T-helper 1 cell treated with Interleukin-12 subunit alpha and Interleukin-12 subunit beta and Interleukin-4 antibody, amounts not matched to agents 30 μg/mL and 1 μg/mL, for 36 hours (primary cell): Measurements from ENCODE around the gene SEC14L5.

ENCODE experiments used
- H3K27ac Mint-ChIP-seq: one replicate; pipeline ENCODE4 v1.8.0; 2021; ENCODE audit warnings: mild to moderate bottlenecking, mixed read lengths
- H3K27me3 Mint-ChIP-seq: one replicate; pipeline ENCODE4 v1.8.0; 2021; ENCODE audit warnings: low read depth, mixed read lengths
- H3K36me3 Mint-ChIP-seq: one replicate; pipeline ENCODE4 v1.8.0; 2021; ENCODE audit warnings: low read depth, mixed read lengths
- H3K4me1 Mint-ChIP-seq: one replicate; pipeline ENCODE4 v1.8.0; 2021; ENCODE audit warnings: low read depth, mixed read lengths
- H3K4me3 Mint-ChIP-seq: one replicate; pipeline ENCODE4 v1.8.0; 2021; ENCODE audit warnings: mild to moderate bottlenecking, moderate library complexity, mixed read lengths
- H3K9me3 Mint-ChIP-seq: one replicate; pipeline ENCODE4 v1.8.0; 2021; ENCODE audit warnings: mixed read lengths

SEC14L5 gene

GRCh38 chr16:5016967-5017677, 59.0 kb downstream of the SEC14L5 start:
- Mint-ChIP-seq H3K4me1 (no peaks in the 10 kb centered on the region), H3K36me3 (no peaks in the 10 kb centered on the region), H3K9me3 (no peaks in the 10 kb centered on the region), H3K27ac (no peak overlapping the region), H3K27me3 (no peaks in the 10 kb centered on the region), H3K4me3 (no peak overlapping the region)

- Mint-ChIP-seq H3K27me3 (no peaks in the 10 kb centered on the region), H3K36me3 (no peaks in the 10 kb centered on the region), H3K4me3 (no peak overlapping the region), H3K9me3 (no peaks in the 10 kb centered on the region), H3K27ac (no peak overlapping the region), H3K4me1 (no peaks in the 10 kb centered on the region)
Measured at GRCh38 chr16:5017678-5017969, 59.5 kb downstream of the SEC14L5 start.

- no peaks in the 10 kb centered on the region for H3K4me1 Mint-ChIP-seq
- no peaks in the 10 kb centered on the region for H3K27me3 Mint-ChIP-seq
- no peaks in the 10 kb centered on the region for H3K36me3 Mint-ChIP-seq
- no peak overlapping the region for H3K4me3 Mint-ChIP-seq
- H3K9me3 Mint-ChIP-seq, result no peaks in the 10 kb centered on the region
- H3K27ac Mint-ChIP-seq, result no peak overlapping the region
Measured at GRCh38 chr16:5018793-5019192, 60.7 kb downstream of the SEC14L5 start.

GRCh38 chr16:5019775-5020174, 61.6 kb downstream of the SEC14L5 start:
- Mint-ChIP-seq H3K4me1 (no peaks in the 10 kb centered on the region), H3K27me3 (no peaks in the 10 kb centered on the region), H3K36me3 (no peaks in the 10 kb centered on the region)

GRCh38 chr16:5020551-5020950, 62.4 kb downstream of the SEC14L5 start:
- no peaks in the 10 kb centered on the region for H3K9me3 Mint-ChIP-seq
- H3K4me3 Mint-ChIP-seq, result no peak overlapping the region

More at GRCh38 chr16:5019775-5020174, 61.6 kb downstream of the SEC14L5 start:
- Mint-ChIP-seq H3K27ac (no peak overlapping the region), H3K4me3 (no peak overlapping the region), H3K9me3 (no peaks in the 10 kb centered on the region)

GRCh38 chr16:5022521-5022920, 64.4 kb downstream of the SEC14L5 start:
- Mint-ChIP-seq H3K27ac (no peak overlapping the region), H3K9me3 (no peaks in the 10 kb centered on the region), H3K4me1 (no peaks in the 10 kb centered on the region), H3K36me3 (no peaks in the 10 kb centered on the region), H3K27me3 (no peaks in the 10 kb centered on the region), H3K4me3 (no peak overlapping the region)

More at GRCh38 chr16:5020551-5020950, 62.4 kb downstream of the SEC14L5 start:
- Mint-ChIP-seq H3K36me3 (no peaks in the 10 kb centered on the region), H3K27ac (no peak overlapping the region), H3K27me3 (no peaks in the 10 kb centered on the region), H3K4me1 (no peaks in the 10 kb centered on the region)

GRCh38 chr16:5024632-5025031, 66.5 kb downstream of the SEC14L5 start:
- H3K27me3 Mint-ChIP-seq, result no peaks in the 10 kb centered on the region
- H3K4me1 Mint-ChIP-seq, result no peaks in the 10 kb centered on the region
- no peaks in the 10 kb centered on the region for H3K9me3 Mint-ChIP-seq
- H3K27ac Mint-ChIP-seq, result no peak overlapping the region
- no peaks in the 10 kb centered on the region for H3K36me3 Mint-ChIP-seq
- no peak overlapping the region for H3K4me3 Mint-ChIP-seq

GRCh38 chr16:5025171-5025632, 67.1 kb downstream of the SEC14L5 start:
- no peak overlapping the region for H3K27ac Mint-ChIP-seq
- H3K9me3 Mint-ChIP-seq, result no peaks in the 10 kb centered on the region
- no peaks in the 10 kb centered on the region for H3K4me1 Mint-ChIP-seq
- no peaks in the 10 kb centered on the region for H3K27me3 Mint-ChIP-seq
- no peaks in the 10 kb centered on the region for H3K36me3 Mint-ChIP-seq
- no peak overlapping the region for H3K4me3 Mint-ChIP-seq

GRCh38 chr16:5026664-5027063, 68.5 kb downstream of the SEC14L5 start:
- H3K27ac Mint-ChIP-seq, result no peak overlapping the region
- H3K36me3 Mint-ChIP-seq, result no peaks in the 10 kb centered on the region
- no peaks in the 10 kb centered on the region for H3K9me3 Mint-ChIP-seq
- no peaks in the 10 kb centered on the region for H3K4me1 Mint-ChIP-seq
- H3K4me3 Mint-ChIP-seq, result no peak overlapping the region
- no peaks in the 10 kb centered on the region for H3K27me3 Mint-ChIP-seq

- H3K27ac Mint-ChIP-seq, result no peak overlapping the region
- no peaks in the 10 kb centered on the region for H3K4me1 Mint-ChIP-seq
- no peaks in the 10 kb centered on the region for H3K27me3 Mint-ChIP-seq
- no peaks in the 10 kb centered on the region for H3K9me3 Mint-ChIP-seq
- H3K4me3 Mint-ChIP-seq, result no peak overlapping the region
- no peaks in the 10 kb centered on the region for H3K36me3 Mint-ChIP-seq
Measured at GRCh38 chr16:5027086-5027485, 69.0 kb downstream of the SEC14L5 start.

- peaks cover under 1% of the 10 kb centered on the region for H3K4me1 Mint-ChIP-seq
- H3K27ac Mint-ChIP-seq, result no peak overlapping the region
- no peaks in the 10 kb centered on the region for H3K27me3 Mint-ChIP-seq
- H3K4me3 Mint-ChIP-seq, result no peak overlapping the region
- no peaks in the 10 kb centered on the region for H3K36me3 Mint-ChIP-seq
- no peaks in the 10 kb centered on the region for H3K9me3 Mint-ChIP-seq
Measured at GRCh38 chr16:5027575-5028235, 69.6 kb downstream of the SEC14L5 start.

GRCh38 chr16:5028950-5029475, 70.9 kb downstream of the SEC14L5 start:
- Mint-ChIP-seq H3K27ac (no peak overlapping the region), H3K4me3 (no peak overlapping the region), H3K9me3 (no peaks in the 10 kb centered on the region), H3K36me3 (no peaks in the 10 kb centered on the region), H3K4me1 (peaks cover 6% of the 10 kb centered on the region), H3K27me3 (no peaks in the 10 kb centered on the region)

GRCh38 chr16:5030251-5030870, 72.2 kb downstream of the SEC14L5 start:
- Mint-ChIP-seq H3K9me3 (no peaks in the 10 kb centered on the region), H3K27me3 (no peaks in the 10 kb centered on the region), H3K4me1 (peaks cover 12% of the 10 kb centered on the region), H3K4me3 (no peak overlapping the region), H3K27ac (no peak overlapping the region), H3K36me3 (no peaks in the 10 kb centered on the region)

- H3K27ac Mint-ChIP-seq, result no peak overlapping the region
- H3K9me3 Mint-ChIP-seq, result no peaks in the 10 kb centered on the region
- no peaks in the 10 kb centered on the region for H3K36me3 Mint-ChIP-seq
- H3K4me3 Mint-ChIP-seq, result no peak overlapping the region
- H3K27me3 Mint-ChIP-seq, result no peaks in the 10 kb centered on the region
- H3K4me1 Mint-ChIP-seq, result peaks cover 12% of the 10 kb centered on the region
Measured at GRCh38 chr16:5031601-5032000, 73.5 kb downstream of the SEC14L5 start.

- H3K4me3 Mint-ChIP-seq, result peak overlapping the region; percentile 41
- no peak overlapping the region for H3K27ac Mint-ChIP-seq
- no peaks in the 10 kb centered on the region for H3K27me3 Mint-ChIP-seq
- no peaks in the 10 kb centered on the region for H3K9me3 Mint-ChIP-seq
- H3K4me1 Mint-ChIP-seq, result peaks cover 12% of the 10 kb centered on the region
- no peaks in the 10 kb centered on the region for H3K36me3 Mint-ChIP-seq
Measured at GRCh38 chr16:5032748-5033167, 74.6 kb downstream of the SEC14L5 start.
